Spleen (tissue), 7 donors: Measurements from ENCODE around the gene RTF1.

Experiments
- CTCF ChIP-seq, 11 experiments: fragments of 200-600 bp in 7 of 11; fragments of 450-650 bp in 4 of 11; sonication (generic) in 4 of 11; IDR thresholded peaks in 8 of 11; conservative IDR thresholded peaks in 3 of 11; 1 replicate in 7 of 11; 2 replicates in 4 of 11; pipeline versions ENCODE4 v1.4.0 to v1.8.0; 2016 to 2021; ENCODE audit warnings: antibody characterized with exemption in 11 of 11, inconsistent platforms in 4 of 11, mild to moderate bottlenecking in 1 of 11
- POLR2A ChIP-seq, 3 donors: fragments of 450-650 bp; IDR thresholded peaks; one replicate each; pipeline ENCODE4 v1.5.1; 2017; ENCODE audit warnings: antibody characterized with exemption in 3 of 3, mild to moderate bottlenecking in 1 of 3
- POLR2AphosphoS5 ChIP-seq, 3 donors: sonication (generic); formaldehyde crosslinking; IDR thresholded peaks; one replicate each; pipeline ENCODE4 v1.5.1; 2017; ENCODE audit warnings: antibody characterized with exemption in 3 of 3
- donor health status: DM: no; HTN: no; CAD: no; lungs with moderate emphysema.
- donor health status: DM: no; HTN: no; CAD: no.
- donor health status: DM: no; HTN: no; CAD: no.

- no peak for TF ChIP-seq CTCF (IDR thresholded peaks at IDR 0.05 in 8 of 11, conservative IDR thresholded peaks at IDR 0.05 in 3 of 11)
- no peak for TF ChIP-seq POLR2A (IDR thresholded peaks at IDR 0.05)
- TF ChIP-seq POLR2AphosphoS5 (IDR thresholded peaks at IDR 0.05), result no peak
Measured at GRCh38 chr15:41487802-41488201, 70.9 kb downstream of the RTF1 start.
